ENCODE data around the gene C12orf56.

Gene C12orf56

DNA sequence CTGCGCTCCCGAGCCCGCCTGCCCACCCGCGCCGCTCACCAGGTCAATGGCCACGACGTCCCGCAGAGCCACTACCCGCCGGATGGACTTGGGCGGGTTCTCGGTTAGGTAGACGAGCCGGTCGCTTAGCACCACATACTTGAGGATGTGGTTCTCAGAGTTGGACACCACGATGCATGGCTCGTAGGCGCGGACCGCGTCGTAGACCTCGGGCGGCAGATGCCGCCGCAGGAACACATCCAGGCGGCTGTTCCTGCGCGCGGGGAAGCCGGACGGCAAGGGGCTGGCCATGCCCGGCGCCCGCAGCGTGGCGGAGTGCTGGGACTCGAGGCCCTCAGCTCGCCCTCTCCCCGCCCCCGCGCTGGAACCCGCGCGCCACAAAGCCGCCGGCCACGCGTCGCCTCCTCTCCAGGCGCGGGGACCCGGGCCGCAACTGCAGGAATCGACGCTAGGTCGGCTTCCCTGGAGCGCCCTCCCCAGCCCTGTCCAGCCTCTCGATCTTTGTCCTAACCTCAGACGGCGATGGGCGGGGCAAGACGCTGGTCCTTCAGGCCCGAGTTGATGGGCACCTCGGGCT is at the start of gene C12orf56:
Gene C12orf56 (minus strand): TSS at position 484 of the 577 bp plus-strand sequence. CDS start 193 bp downstream, at position 291.
- no peak for TF ChIP-seq CREB1 (IDR thresholded peaks at IDR 0.05; ENCODE audit: low read depth)
- TF ChIP-seq YY1 (IDR thresholded peaks at IDR 0.05; ENCODE audit: low read depth), result no peak
- no peak for TF ChIP-seq FOXM1 (IDR thresholded peaks at IDR 0.05; ENCODE audit: borderline replicate concordance, low read depth)
- no peak for TF ChIP-seq RAD21 (IDR thresholded peaks at IDR 0.05; ENCODE audit: low read depth)
- TF ChIP-seq, protein P1, sequence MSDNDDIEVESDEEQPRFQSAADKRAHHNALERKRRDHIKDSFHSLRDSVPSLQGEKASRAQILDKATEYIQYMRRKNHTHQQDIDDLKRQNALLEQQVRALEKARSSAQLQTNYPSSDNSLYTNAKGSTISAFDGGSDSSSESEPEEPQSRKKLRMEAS (IDR thresholded peaks at IDR 0.05), result no peak; the same call in 1 of the 2 replicates

DNA sequence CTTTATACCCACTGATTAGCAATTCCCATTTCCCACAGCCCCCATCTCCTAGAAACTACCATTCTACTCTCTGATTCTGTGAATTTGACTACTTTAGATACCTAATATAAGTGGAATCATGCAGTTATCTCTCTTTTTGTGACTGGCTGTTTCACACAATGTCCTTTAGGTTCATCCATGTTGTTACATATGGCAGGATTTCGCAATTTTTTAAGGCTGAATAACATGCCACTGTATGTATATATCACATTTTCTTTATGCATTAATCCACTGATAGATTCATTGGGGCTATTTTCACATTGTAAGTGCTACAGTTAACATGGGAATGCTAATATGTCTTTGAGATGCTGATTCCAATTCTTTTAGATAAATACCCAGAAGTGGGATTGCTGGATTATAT is 49.5 kb upstream of the C12orf56 start:
- TF ChIP-seq, protein P2, sequence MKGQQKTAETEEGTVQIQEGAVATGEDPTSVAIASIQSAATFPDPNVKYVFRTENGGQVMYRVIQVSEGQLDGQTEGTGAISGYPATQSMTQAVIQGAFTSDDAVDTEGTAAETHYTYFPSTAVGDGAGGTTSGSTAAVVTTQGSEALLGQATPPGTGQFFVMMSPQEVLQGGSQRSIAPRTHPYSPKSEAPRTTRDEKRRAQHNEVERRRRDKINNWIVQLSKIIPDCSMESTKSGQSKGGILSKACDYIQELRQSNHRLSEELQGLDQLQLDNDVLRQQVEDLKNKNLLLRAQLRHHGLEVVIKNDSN (IDR thresholded peaks at IDR 0.05), result no peak
- peak; percentile 82 for TF ChIP-seq CEBPB (IDR thresholded peaks at IDR 0.05)

GRCh38 chr12:64433915-64434314 is 43.4 kb upstream of the C12orf56 start:
- TF ChIP-seq EGR1 (IDR thresholded peaks at IDR 0.05), result no peak
- TF ChIP-seq TAF1 (IDR thresholded peaks at IDR 0.05; ENCODE audit: low read depth), result no peak
- TF ChIP-seq, protein P1 (IDR thresholded peaks at IDR 0.05), result no peak
- TF ChIP-seq, protein P2 (IDR thresholded peaks at IDR 0.05), result no peak
- TF ChIP-seq FOXM1 (IDR thresholded peaks at IDR 0.05; ENCODE audit: borderline replicate concordance, low read depth), result no peak
- no peak for TF ChIP-seq NFIC (IDR thresholded peaks at IDR 0.05)
- no peak for TF ChIP-seq YY1 (IDR thresholded peaks at IDR 0.05; ENCODE audit: low read depth)
- TF ChIP-seq CEBPB (IDR thresholded peaks at IDR 0.05), result no peak
- no peak for TF ChIP-seq REST (IDR thresholded peaks at IDR 0.05; ENCODE audit: low read depth)
- no peak for TF ChIP-seq TCF12 (IDR thresholded peaks at IDR 0.05; ENCODE audit: low read depth)
- TF ChIP-seq RAD21 (IDR thresholded peaks at IDR 0.05; ENCODE audit: low read depth), result no peak
- TF ChIP-seq ZBTB7A (IDR thresholded peaks at IDR 0.05; ENCODE audit: low read depth), result no peak
- no peak for TF ChIP-seq EP300 (IDR thresholded peaks at IDR 0.05; ENCODE audit: borderline replicate concordance)
- no peak for TF ChIP-seq TEAD4 (IDR thresholded peaks at IDR 0.05)
- TF ChIP-seq CREB1 (IDR thresholded peaks at IDR 0.05; ENCODE audit: low read depth), result no peak

DNA sequence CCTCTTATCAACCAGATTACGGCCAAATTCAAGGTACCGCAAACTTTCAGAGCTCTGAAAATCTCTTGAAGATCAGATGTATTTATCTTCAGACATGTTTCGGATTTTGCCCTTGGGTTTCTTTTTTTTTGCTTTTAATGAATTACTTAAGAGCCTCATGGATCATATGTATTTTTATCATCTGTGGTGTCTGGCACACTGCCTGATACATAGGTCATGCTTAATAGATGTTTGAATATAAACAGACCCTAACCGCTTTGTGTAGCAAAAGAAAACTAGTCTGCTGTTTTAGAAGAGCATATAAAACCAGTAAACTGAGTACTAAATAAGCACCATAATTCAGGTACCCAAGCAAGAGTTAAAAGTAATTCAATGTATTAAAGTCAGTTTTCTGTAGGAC is 41.2 kb upstream of the C12orf56 start:
- TF ChIP-seq ZBTB7A (IDR thresholded peaks at IDR 0.05; ENCODE audit: low read depth) (no peak), CEBPB (IDR thresholded peaks at IDR 0.05) (no peak), NFIC (IDR thresholded peaks at IDR 0.05) (no peak), YY1 (IDR thresholded peaks at IDR 0.05; ENCODE audit: low read depth) (no peak), EP300 (IDR thresholded peaks at IDR 0.05; ENCODE audit: borderline replicate concordance) (no peak), REST (IDR thresholded peaks at IDR 0.05; ENCODE audit: low read depth) (no peak), FOXM1 (IDR thresholded peaks at IDR 0.05; ENCODE audit: borderline replicate concordance, low read depth) (no peak), TCF12 (IDR thresholded peaks at IDR 0.05; ENCODE audit: low read depth) (no peak), EGR1 (IDR thresholded peaks at IDR 0.05) (no peak), TAF1 (IDR thresholded peaks at IDR 0.05; ENCODE audit: low read depth) (no peak), RAD21 (IDR thresholded peaks at IDR 0.05; ENCODE audit: low read depth) (no peak)
- TF ChIP-seq, protein P1 (IDR thresholded peaks at IDR 0.05), result no peak

GRCh38 chr12:64430886-64431285 is 40.3 kb upstream of the C12orf56 start:
- TF ChIP-seq ZBTB7A (IDR thresholded peaks at IDR 0.05; ENCODE audit: low read depth) (no peak), REST (IDR thresholded peaks at IDR 0.05; ENCODE audit: low read depth) (no peak), EP300 (IDR thresholded peaks at IDR 0.05; ENCODE audit: borderline replicate concordance) (no peak), FOXM1 (IDR thresholded peaks at IDR 0.05; ENCODE audit: borderline replicate concordance, low read depth) (no peak), YY1 (IDR thresholded peaks at IDR 0.05; ENCODE audit: low read depth) (no peak), CREB1 (IDR thresholded peaks at IDR 0.05; ENCODE audit: low read depth) (no peak), RAD21 (IDR thresholded peaks at IDR 0.05; ENCODE audit: low read depth) (no peak), TAF1 (IDR thresholded peaks at IDR 0.05; ENCODE audit: low read depth) (no peak), NFIC (IDR thresholded peaks at IDR 0.05) (no peak), TEAD4 (IDR thresholded peaks at IDR 0.05) (no peak), CEBPB (IDR thresholded peaks at IDR 0.05) (no peak), EGR1 (IDR thresholded peaks at IDR 0.05) (no peak), TCF12 (IDR thresholded peaks at IDR 0.05; ENCODE audit: low read depth) (no peak)
- TF ChIP-seq, protein P1 (IDR thresholded peaks at IDR 0.05), result no peak
- TF ChIP-seq, protein P2 (IDR thresholded peaks at IDR 0.05), result no peak
